HG03060 (cell line): Measurements from ENCODE around the gene GGT1.
"Not testable (repeated sequence)": the region's sequence is repeated elsewhere in the genome, so short reads cannot be mapped to it uniquely, and the experiment has no call there.

Experiments used
- ATAC-seq: cut with Tn5 transposase; IDR thresholded peaks from one replicate; pipeline ENCODE4 v1.9.1; 2021; ENCODE audit warnings: low read depth, moderate number of reproducible peaks; ENCODE audit not compliant: unreplicated experiment

The GGT1 gene

DNA sequence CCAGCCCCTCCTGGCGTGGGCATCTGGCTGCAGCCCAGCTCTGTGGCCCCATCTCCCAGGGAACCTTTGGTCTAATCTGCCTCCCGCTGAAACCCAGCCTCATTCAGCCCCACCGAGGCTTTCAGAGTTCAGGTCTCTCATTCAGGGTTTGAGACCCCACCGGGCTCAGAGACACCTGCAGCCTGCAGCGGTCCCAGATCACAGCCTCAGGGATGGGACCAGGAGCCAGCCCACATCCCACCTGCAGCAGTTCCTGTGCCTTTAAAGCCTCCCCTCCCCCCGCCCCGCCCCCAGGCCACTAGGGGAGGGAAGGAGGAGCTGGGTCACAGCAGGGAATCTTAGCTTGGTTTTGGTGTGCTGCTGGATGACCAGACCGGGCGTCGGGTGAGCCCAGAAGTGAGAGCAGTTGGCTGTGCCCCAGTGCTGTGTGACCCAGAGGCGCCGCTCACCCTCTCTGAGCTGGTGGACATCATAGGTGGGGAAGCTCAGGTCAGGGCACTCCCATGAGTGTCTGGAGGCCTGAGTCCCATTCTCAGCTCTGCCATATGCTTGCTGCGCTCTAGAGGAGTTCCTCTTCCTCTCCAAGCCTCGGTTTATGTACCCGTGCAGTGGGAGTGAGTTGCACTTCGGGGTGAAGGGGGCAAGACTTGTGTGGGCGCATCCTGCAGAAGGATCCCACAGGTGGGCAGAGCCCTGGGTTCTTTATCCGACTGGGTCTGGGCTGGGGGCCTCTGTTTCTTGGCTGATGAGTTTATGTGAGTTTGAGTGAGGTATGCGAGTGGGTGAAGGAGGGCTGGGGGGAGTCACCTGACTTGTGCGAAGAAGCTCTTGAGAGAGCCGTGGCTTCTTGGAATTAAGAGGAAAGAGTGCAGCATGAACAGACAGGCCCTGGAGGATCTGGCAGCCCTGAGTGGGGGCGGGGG lies at the start of gene GGT1:
Gene GGT1 (plus strand): TSS at position 347 of the 923 bp plus-strand sequence. CDS start 7,889 bp downstream, outside the sequence.
- not testable (repeated sequence) for ATAC-seq

DNA sequence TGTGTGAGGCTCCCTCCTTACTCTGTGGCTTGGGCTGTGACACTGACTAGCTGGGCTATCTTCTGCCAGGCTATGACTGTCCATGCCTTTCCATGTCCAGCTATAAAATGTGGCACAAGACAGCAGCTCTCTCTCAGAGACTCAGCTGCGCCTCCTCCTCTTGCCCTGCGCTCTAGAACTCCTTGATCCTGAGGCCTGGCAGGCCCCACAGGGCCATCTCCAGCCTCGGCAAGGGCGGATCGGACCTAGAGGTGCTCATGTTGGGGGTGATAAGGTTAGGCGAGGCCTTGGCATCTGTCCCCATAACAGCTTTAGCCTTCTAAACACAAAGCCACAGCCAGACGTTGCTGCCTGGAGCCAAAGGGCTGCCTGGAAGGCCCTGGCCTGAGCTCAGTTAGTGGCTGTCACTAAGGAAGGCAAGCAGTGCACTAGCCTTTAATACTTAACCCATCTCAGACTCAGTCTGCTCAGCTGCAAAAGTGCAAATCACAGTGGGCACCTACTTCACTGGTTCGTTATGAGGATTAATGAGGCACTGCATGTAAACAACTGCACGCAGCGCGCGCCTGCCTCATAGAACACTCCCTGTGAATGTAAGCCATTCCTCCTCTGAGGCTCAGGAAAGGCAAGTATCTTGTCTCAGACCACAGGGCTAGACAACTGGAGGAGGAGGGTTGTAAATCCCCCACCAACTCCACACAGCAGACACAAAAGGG lies 49.2 kb upstream of the GGT1 start:
- ATAC-seq: no peak

DNA sequence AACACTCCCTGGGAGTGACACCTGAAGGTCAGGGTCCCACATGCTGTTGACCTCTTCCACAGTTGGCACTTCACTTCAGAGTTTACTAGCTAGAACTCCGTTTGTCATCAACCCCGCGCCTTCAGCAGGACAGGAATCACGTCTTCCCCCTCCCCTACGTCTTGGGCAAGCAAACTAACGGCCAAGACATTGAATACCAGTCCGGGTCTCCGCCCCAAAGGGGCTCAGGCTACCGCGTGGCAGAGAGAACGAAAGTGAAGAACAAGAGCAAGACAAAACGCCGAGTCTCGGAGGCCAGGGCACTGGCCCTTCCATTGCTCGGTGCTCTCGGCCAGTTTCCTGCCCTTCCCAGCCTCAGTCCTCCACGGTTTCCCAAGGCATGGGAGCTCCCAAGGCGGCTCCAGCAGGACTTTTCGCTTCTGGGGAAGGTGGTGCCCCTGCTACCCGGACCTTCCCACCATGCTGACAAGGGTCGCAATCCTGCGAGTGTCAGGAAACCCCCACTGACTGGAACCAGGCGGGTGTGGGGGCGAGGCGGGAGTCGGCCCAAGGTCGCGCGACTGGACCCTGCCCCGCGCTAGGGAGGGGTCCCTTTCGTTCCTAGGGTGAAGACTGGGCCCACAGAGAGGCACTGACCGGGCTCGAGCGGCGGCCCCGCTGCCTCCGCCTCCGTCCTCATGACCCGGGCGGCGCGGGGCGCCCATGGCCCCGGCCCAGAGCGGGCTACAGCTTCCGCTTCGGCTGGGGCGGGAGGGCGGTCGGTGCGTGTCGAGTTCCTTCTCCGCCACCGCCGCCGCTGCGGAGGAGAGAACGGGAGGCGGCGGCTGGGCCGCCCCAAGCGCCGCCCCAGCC lies 48.5 kb upstream of the GGT1 start, which contains the start of gene GUCD1:
Gene GUCD1 (minus strand): TSS at position 826 of the 852 bp plus-strand sequence. CDS start 147 bp downstream, at position 679.
- ATAC-seq: no peak

- ATAC-seq: peak; percentile 57
Measured at GRCh38 chr22:24555165-24556039, 47.6 kb upstream of the GGT1 start, which contains the start of gene SNRPD3. Gene SNRPD3 (plus strand): TSS chr22:24555999. CDS start chr22:24557675, 1,676 bp downstream.

- ATAC-seq: no peak
Measured at GRCh38 chr22:24559471-24559870, 43.5 kb upstream of the GGT1 start.

GRCh38 chr22:24563246-24563645 lies 39.7 kb upstream of the GGT1 start:
- ATAC-seq: no peak

GRCh38 chr22:24564376-24565058 lies 38.5 kb upstream of the GGT1 start:
- ATAC-seq: no peak

DNA sequence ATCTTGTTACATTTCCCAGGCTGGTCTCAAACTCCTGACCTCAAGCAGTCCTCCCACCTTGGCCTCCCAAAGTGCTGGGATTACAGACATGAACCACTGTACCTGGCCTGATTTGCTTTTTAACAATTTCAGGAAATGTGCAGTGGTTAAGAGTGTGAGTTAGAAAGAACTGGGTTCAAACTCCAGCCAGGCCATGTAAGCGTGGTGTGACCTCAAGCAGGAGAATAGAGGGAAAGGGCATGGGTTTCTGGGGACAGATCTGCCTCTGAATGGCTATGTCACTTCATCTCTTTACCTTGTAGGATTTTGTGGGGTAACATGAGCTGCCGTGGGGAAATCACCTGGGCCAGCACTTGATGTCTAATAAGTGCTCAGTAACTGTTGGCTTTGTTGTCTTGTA lies 37.9 kb upstream of the GGT1 start:
- no peak for ATAC-seq

- no peak for ATAC-seq
Measured at GRCh38 chr22:24566899-24567511, 36.0 kb upstream of the GGT1 start.

- ATAC-seq: no peak
Measured at GRCh38 chr22:24567668-24568067, 35.3 kb upstream of the GGT1 start.

DNA sequence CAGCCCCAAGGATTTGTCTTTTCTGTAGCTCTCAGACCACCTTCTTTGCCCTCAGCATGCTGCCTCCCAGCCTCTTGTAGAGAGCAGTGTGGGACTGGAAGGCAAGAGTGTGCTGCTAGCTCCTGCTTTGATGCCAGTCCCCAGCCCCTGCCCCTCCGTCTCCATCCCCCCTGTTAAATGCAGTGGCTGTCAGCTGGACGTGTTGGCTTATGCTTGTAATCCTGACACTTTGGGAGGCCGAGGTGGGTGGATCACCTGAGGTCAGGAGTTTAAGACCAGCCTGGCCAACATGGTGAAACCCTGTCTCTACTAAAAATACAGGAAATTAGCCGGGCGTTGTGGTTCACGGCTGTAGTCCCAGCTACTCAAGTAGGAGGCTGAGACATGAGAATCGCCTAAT lies 31.7 kb upstream of the GGT1 start:
- ATAC-seq: no peak

DNA sequence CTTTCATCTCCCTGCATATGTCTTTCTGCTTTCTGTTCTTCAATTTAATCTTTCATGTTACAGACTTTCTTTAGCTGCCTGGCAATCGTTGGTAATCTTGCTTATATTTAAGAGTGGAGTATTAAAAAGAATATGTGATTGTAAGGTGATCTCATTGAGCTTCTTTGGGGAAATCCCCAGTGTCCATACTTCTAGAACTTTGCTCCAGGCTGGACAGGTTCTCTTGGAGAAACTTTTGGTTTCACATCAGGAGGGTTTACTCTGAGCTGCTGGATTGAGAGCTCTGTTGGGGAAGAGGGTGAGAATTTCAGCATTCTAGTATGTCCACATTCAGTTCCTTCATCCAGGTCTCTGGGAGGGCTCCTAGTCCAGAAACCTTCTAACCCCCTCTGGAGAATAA lies 26.2 kb upstream of the GGT1 start:
- no peak for ATAC-seq

DNA sequence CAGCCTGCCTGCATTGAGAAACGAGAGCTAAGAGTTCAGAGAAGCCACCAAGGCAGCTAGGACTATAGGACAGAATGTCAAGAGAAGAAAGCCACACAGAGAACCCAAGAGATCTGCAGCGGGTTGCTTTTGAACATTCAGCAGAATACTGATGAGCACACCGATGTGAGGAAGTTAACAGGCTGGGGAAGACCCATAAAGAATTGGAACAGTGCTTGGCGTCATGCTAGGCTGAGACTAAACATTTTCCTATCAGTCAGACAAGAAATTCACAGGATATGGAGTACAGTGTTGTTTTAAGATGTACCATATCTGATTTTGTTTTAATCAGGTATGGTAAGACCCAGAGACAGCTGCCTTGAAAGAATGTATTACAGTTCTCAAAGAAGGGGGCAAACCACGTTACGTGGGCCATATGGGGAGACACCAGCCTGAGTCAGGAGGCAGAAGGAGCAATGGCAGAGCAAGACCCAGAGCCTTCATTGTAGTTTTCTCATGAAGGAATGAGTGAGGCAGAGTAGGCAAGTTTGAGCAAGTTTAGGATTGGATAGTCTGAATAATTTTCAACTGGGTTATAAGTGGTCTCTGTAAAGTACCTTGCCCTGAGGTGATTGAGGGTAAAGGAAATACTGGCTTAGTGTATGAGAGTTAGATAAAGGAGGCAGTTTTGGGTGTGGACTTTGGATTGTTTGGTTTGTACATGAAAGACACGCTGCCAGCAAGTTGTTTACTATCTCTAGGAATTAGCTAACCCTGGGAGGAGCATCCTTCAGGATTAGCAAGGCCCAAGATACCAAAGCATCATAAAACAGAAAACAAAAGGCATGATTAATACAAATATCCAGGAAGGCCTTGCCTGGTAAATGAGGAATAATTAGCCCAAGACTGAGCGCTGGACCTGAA lies 24.4 kb upstream of the GGT1 start:
- ATAC-seq: no peak

- no peak for ATAC-seq
Measured at GRCh38 chr22:24579258-24579601, 23.8 kb upstream of the GGT1 start.

- no peak for ATAC-seq
Measured at GRCh38 chr22:24580276-24580675, 22.7 kb upstream of the GGT1 start.

DNA sequence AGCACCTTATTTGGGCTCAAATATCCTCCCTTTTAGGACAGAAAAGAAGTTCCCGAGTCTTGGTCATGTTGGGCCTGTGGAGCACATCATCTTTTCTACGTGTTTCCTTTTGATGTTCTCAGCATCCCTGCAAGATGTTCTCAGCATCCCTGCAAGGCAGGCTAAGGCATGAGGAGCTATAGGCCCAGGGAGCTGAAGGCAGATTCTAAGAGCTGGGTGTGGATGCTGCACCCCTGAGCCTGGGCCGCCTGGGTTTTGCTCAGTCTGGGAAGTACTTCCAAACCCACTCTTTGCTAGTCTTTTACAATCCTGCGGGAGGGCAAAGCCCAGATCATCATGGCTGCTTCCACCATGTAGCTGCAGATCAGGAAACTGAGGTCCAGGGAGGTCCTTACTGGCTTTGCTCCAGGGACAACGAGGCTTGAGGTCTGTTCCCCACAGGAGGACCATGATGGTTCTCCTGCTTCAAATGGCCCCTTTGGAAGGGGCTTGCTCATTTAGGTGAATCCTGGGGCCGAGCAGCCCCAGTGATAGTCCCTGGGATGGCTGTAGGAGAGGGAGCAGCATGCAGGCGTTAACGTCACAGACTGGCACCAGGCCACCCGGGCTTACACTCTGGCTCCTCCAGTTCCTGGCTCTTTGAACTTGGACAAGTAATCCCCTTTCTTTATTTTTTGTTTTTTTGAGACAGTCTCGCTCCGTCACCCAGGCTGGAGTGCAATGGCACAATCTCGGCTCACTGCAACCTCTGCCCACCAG lies 20.8 kb upstream of the GGT1 start:
- no peak for ATAC-seq
